Measurements from ENCODE around the gene PPP1R37.

PPP1R37 gene

DNA sequence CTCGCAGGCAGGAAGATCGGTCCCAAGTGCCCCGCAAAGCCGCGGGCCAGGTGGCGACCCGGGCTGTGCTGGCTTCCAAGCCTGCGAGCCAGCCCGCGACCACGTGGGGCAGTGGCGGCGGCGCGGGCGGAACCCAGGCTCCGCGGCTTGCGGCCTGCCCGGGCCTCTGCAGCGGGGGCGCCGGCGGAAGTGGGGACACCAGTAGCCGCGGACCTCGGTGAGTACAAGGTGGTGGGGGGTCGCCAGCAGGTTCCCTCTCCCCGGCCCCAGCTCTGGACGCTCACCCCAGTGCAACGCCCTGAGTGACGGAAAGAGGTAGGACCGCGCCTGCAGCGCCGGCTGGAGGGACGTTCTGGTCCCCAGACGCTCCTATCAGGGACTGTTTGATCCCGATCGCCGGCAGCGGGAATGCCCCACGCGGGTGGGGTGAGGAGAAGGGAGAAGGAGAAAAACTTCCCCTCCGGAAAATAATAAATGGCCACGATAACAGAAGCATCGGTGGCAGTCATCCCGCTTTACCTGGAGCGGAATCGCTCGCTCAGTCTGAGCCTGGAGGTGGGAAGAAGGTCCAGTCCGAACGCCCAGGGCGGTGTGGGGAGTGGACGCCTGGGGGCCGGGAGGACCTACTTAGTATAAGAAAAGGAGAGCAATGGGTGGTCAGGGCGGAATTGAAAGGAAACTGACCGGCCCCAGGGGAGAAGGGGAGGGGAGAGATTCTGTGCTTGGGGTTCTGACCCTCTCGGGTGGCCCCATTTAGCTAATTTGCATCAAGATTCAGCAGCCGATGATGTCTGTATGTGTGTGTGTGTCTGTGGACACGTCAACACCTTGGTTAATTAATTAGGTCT lies 13.7 kb upstream of the PPP1R37 start, which contains the start of gene GEMIN7:
GEMIN7 (plus strand) TSS at position 198 of the 848 bp plus-strand sequence. CDS start 10,855 bp downstream, outside the sequence.
- Histone ChIP-seq H3K4me1 (ENCODE audit: control insufficient read depth, insufficient read depth, low read depth, low read length) (peaks cover 29% of the 10 kb centered on the region), H3K27me3 (ENCODE audit: control insufficient read depth in 1 of 2, insufficient read depth in 1 of 2, low read length in 2 of 2) (no peaks in the 10 kb centered on the region), H3K18ac (ENCODE audit: low read depth in 1 of 2, low read length in 2 of 2) (peak within 1 kb of the TSS; percentile 84 to 98), H3K4me3 (ENCODE audit: insufficient read depth in 1 of 2, low read depth in 1 of 2, low read length in 2 of 2) (peak within 1 kb of the TSS; percentile 79 to 99), H2BK120ac (ENCODE audit: low read depth, low read length) (no peak within 1 kb of the TSS), H2AFZ (ENCODE audit: low read depth, low read length) (peak within 1 kb of the TSS; percentile 79), H4K91ac (ENCODE audit: low read length) (peak within 1 kb of the TSS; percentile 77), H2BK12ac (ENCODE audit: low read length in 2 of 2) (no peak within 1 kb of the TSS), H4K8ac (ENCODE audit: low read length) (peak within 1 kb of the TSS; percentile 92), H3K23ac (ENCODE audit: low read length in 2 of 2) (peak within 1 kb of the TSS in 1 of 2 experiments; percentile 94), H2BK15ac (ENCODE audit: low read depth, poor library complexity, severe bottlenecking) (no peak within 1 kb of the TSS), H3K9me3 (ENCODE audit: control insufficient read depth, low read length) (no peaks in the 10 kb centered on the region), H3K27ac (ENCODE audit: low read length, poor library complexity, severe bottlenecking) (peak within 1 kb of the TSS; percentile 63), H2BK5ac (ENCODE audit: low read depth, low read length, poor library complexity, severe bottlenecking) (no peak within 1 kb of the TSS), H3K79me1 (replicated peaks; ENCODE audit: low read length, poor library complexity, severe bottlenecking) (peaks cover 19% of the 10 kb centered on the region), H3K4ac (ENCODE audit: low read depth in 1 of 2, low read length in 2 of 2) (peak within 1 kb of the TSS in 1 of 2 experiments; percentile 92), H3K14ac (ENCODE audit: low read length in 2 of 2) (peak within 1 kb of the TSS in 1 of 2 experiments; percentile 97), H3K4me2 (ENCODE audit: low read length, poor library complexity, severe bottlenecking) (peak within 1 kb of the TSS; percentile 97), H3K9ac (ENCODE audit: low read length) (peak within 1 kb of the TSS; percentile 97), H2AK5ac (ENCODE audit: low read length, severe bottlenecking) (peak within 1 kb of the TSS; percentile 27), H3K36me3 (ENCODE audit: control insufficient read depth in 1 of 2, insufficient read depth in 2 of 2, low read depth in 1 of 2, low read length in 2 of 2) (peaks cover 13% of the 10 kb centered on the region in 2 experiments)
- WGBS = under 1% methylated on average over 61 of the region's 61 CpGs
- DNase-seq = peak; percentile 78

DNA sequence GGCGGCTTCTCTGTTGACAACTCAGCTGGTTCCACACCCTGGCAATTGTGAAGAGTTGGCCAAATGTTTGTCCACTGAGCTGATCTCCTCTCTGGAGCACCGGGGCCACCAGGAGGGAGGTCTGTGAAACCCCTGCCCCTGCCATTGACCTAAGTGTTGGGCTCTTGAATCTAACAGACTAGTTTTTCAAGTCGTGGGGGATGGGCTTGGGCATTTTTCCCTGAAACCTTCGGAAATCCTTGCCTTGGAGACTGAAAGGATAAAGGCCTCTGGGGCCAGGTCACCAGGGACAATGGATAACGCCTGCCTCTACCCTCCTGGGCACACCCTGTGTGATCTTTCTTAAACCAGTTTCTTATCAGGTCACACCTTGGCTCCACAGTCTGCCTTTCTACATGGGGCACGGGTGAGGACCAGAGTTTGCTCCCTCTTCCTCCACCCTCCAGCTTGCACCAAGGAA lies 13.0 kb upstream of the PPP1R37 start:
- H3K4me2 ChIP-seq (ENCODE audit: low read length, poor library complexity, severe bottlenecking) = peak overlapping the region; percentile 67
- peak overlapping the region in 1 of 2 experiments; percentile 98 for H3K18ac ChIP-seq (ENCODE audit: low read depth in 1 of 2, low read length in 2 of 2)
- peak overlapping the region in 1 of 2 experiments; percentile 59 for H3K23ac ChIP-seq (ENCODE audit: low read length in 2 of 2)
- no peaks in the 10 kb centered on the region for H3K27me3 ChIP-seq (ENCODE audit: control insufficient read depth in 1 of 2, insufficient read depth in 1 of 2, low read length in 2 of 2)
- no peak overlapping the region for H3K27ac ChIP-seq (ENCODE audit: low read length, poor library complexity, severe bottlenecking)
- H2AK5ac ChIP-seq (ENCODE audit: low read length, severe bottlenecking) = peak overlapping the region; percentile 8
- H3K9me3 ChIP-seq (ENCODE audit: control insufficient read depth, low read length) = no peaks in the 10 kb centered on the region
- H3K4me3 ChIP-seq (ENCODE audit: insufficient read depth in 1 of 2, low read depth in 1 of 2, low read length in 2 of 2) = peak overlapping the region; percentile 79 to 99
- H4K8ac ChIP-seq (ENCODE audit: low read length) = no peak overlapping the region
- no peak overlapping the region for H3K14ac ChIP-seq (ENCODE audit: low read length in 2 of 2)
- peaks cover 13 to 14% of the 10 kb centered on the region in 2 experiments for H3K36me3 ChIP-seq (ENCODE audit: control insufficient read depth in 1 of 2, insufficient read depth in 2 of 2, low read depth in 1 of 2, low read length in 2 of 2)
- H3K9ac ChIP-seq (ENCODE audit: low read length) = peak overlapping the region; percentile 97
- H3K4me1 ChIP-seq (ENCODE audit: control insufficient read depth, insufficient read depth, low read depth, low read length) = peaks cover 28% of the 10 kb centered on the region
- H2BK12ac ChIP-seq (ENCODE audit: low read length in 2 of 2) = no peak overlapping the region
- H2BK5ac ChIP-seq (ENCODE audit: low read depth, low read length, poor library complexity, severe bottlenecking) = no peak overlapping the region
- 5% methylated on average over 6 of the region's 6 CpGs for WGBS
- H3K4ac ChIP-seq (ENCODE audit: low read depth in 1 of 2, low read length in 2 of 2) = peak overlapping the region in 1 of 2 experiments; percentile 81
- no peak overlapping the region for H2BK120ac ChIP-seq (ENCODE audit: low read depth, low read length)
- H2BK15ac ChIP-seq (ENCODE audit: low read depth, poor library complexity, severe bottlenecking) = no peak overlapping the region
- no peak for DNase-seq
- peaks cover 19% of the 10 kb centered on the region for H3K79me1 ChIP-seq (replicated peaks; ENCODE audit: low read length, poor library complexity, severe bottlenecking)
- H2AFZ ChIP-seq (ENCODE audit: low read depth, low read length) = peak overlapping the region; percentile 75
- no peak overlapping the region for H4K91ac ChIP-seq (ENCODE audit: low read length)

DNA sequence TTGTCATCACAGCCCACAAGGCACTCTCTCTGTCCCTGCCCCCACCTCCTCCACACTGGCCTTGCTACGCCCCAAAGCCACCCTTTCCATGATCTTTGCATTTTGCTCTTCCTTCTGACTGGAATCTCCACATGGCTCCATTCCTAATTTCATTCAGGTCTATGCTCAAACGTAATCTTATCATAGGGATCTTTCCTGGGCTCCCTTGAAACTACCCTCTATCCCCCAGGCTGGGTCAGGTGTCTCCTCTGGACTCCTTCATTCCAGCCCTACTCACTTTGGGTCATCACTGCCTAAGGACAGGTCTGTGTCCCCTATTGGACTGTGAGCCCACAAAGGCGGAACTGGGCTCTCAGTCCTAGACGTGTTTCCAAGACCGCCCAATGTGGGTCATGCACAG lies 10.8 kb upstream of the PPP1R37 start:
- Histone ChIP-seq H4K8ac (ENCODE audit: low read length) (no peak overlapping the region), H2BK120ac (ENCODE audit: low read depth, low read length) (no peak overlapping the region), H3K23ac (ENCODE audit: low read length in 2 of 2) (no peak overlapping the region), H2AFZ (ENCODE audit: low read depth, low read length) (no peak overlapping the region), H2BK12ac (ENCODE audit: low read length in 2 of 2) (no peak overlapping the region), H2BK15ac (ENCODE audit: low read depth, poor library complexity, severe bottlenecking) (no peak overlapping the region), H3K4me1 (ENCODE audit: control insufficient read depth, insufficient read depth, low read depth, low read length) (peaks cover 12% of the 10 kb centered on the region), H3K9ac (ENCODE audit: low read length) (no peak overlapping the region), H3K4me2 (ENCODE audit: low read length, poor library complexity, severe bottlenecking) (no peak overlapping the region), H3K18ac (ENCODE audit: low read depth in 1 of 2, low read length in 2 of 2) (no peak overlapping the region), H2BK5ac (ENCODE audit: low read depth, low read length, poor library complexity, severe bottlenecking) (no peak overlapping the region), H4K91ac (ENCODE audit: low read length) (no peak overlapping the region), H3K79me1 (replicated peaks; ENCODE audit: low read length, poor library complexity, severe bottlenecking) (peaks cover 27% of the 10 kb centered on the region), H2AK5ac (ENCODE audit: low read length, severe bottlenecking) (no peak overlapping the region), H3K4me3 (ENCODE audit: insufficient read depth in 1 of 2, low read depth in 1 of 2, low read length in 2 of 2) (no peak overlapping the region), H3K9me3 (ENCODE audit: control insufficient read depth, low read length) (no peaks in the 10 kb centered on the region), H3K36me3 (ENCODE audit: control insufficient read depth in 1 of 2, insufficient read depth in 2 of 2, low read depth in 1 of 2, low read length in 2 of 2) (peaks cover 22 to 27% of the 10 kb centered on the region in 2 experiments), H3K27ac (ENCODE audit: low read length, poor library complexity, severe bottlenecking) (no peak overlapping the region), H3K27me3 (ENCODE audit: control insufficient read depth in 1 of 2, insufficient read depth in 1 of 2, low read length in 2 of 2) (no peaks in the 10 kb centered on the region), H3K4ac (ENCODE audit: low read depth in 1 of 2, low read length in 2 of 2) (no peak overlapping the region), H3K14ac (ENCODE audit: low read length in 2 of 2) (no peak overlapping the region)
- WGBS = 96% methylated on average over 5 of the region's 5 CpGs
- DNase-seq = no peak

DNA sequence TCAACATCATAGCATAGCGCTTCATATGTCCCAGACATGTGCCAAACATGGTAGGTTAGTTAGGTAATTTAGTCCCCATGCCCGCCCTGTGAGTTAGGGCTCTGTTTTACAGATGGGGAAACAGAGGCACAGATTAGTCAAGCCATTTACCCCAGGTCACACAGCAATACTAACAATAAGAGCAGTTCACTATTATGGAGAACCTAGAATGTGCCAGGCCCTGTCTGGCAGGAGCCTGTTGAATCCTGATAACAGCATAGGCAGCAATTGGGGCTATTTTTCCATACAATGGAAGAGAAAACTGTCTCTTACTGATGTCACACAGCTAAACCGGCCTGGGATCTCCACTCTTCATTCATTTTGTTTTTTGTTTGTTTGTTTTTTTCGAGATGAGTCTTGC lies 6.5 kb upstream of the PPP1R37 start:
- peaks cover 51 to 53% of the 10 kb centered on the region in 2 experiments for H3K36me3 ChIP-seq (ENCODE audit: control insufficient read depth in 1 of 2, insufficient read depth in 2 of 2, low read depth in 1 of 2, low read length in 2 of 2)
- no peak overlapping the region for H3K4me2 ChIP-seq (ENCODE audit: low read length, poor library complexity, severe bottlenecking)
- H2BK12ac ChIP-seq (ENCODE audit: low read length in 2 of 2) = no peak overlapping the region
- H3K9ac ChIP-seq (ENCODE audit: low read length) = no peak overlapping the region
- H3K9me3 ChIP-seq (ENCODE audit: control insufficient read depth, low read length) = no peaks in the 10 kb centered on the region
- no peak overlapping the region for H3K4ac ChIP-seq (ENCODE audit: low read depth in 1 of 2, low read length in 2 of 2)
- no peak for DNase-seq
- no peak overlapping the region for H3K14ac ChIP-seq (ENCODE audit: low read length in 2 of 2)
- H2BK120ac ChIP-seq (ENCODE audit: low read depth, low read length) = no peak overlapping the region
- H3K27ac ChIP-seq (ENCODE audit: low read length, poor library complexity, severe bottlenecking) = no peak overlapping the region
- no peak overlapping the region for H3K4me3 ChIP-seq (ENCODE audit: insufficient read depth in 1 of 2, low read depth in 1 of 2, low read length in 2 of 2)
- no peak overlapping the region for H4K8ac ChIP-seq (ENCODE audit: low read length)
- no peak overlapping the region for H2BK15ac ChIP-seq (ENCODE audit: low read depth, poor library complexity, severe bottlenecking)
- whole genome bisulfite sequencing = 100% methylated on average over 3 of the region's 4 CpGs
- no peak overlapping the region for H2AFZ ChIP-seq (ENCODE audit: low read depth, low read length)
- no peak overlapping the region for H2BK5ac ChIP-seq (ENCODE audit: low read depth, low read length, poor library complexity, severe bottlenecking)
- no peak overlapping the region for H2AK5ac ChIP-seq (ENCODE audit: low read length, severe bottlenecking)
- H3K27me3 ChIP-seq (ENCODE audit: control insufficient read depth in 1 of 2, insufficient read depth in 1 of 2, low read length in 2 of 2) = no peaks in the 10 kb centered on the region
- no peak overlapping the region for H3K23ac ChIP-seq (ENCODE audit: low read length in 2 of 2)
- no peak overlapping the region for H4K91ac ChIP-seq (ENCODE audit: low read length)
- no peak overlapping the region for H3K18ac ChIP-seq (ENCODE audit: low read depth in 1 of 2, low read length in 2 of 2)
- H3K4me1 ChIP-seq (ENCODE audit: control insufficient read depth, insufficient read depth, low read depth, low read length) = peaks cover 6% of the 10 kb centered on the region
- H3K79me1 ChIP-seq (replicated peaks; ENCODE audit: low read length, poor library complexity, severe bottlenecking) = peaks cover 30% of the 10 kb centered on the region

Data from mesenchymal stem cell (in vitro differentiated cells and primary cell).